K562 treated with DMSO at 1 percent for 48 hours (cell line): ENCODE measurements around the gene LGR5. TPM values are rescaled to one million over a fixed set of nuclear protein-coding genes. Genes with fewer than 3 reads are reported as not detected.

Source experiments
- total RNA-seq: library from RNA; unstranded; fragments of 300-600 nt; gene quantifications from 2 replicates; pipeline ENCODE4 v1.2.3, GENCODE V29; 2022; ENCODE audit warnings: low replicate concordance; ENCODE audit errors: extremely low read depth

The LGR5 gene
- total RNA-seq, result not detected in 2 replicates

GRCh38 chr12:71439613-71440344 lies at the start of gene LGR5:
Gene LGR5 (plus strand): TSS chr12:71439798. CDS start chr12:71440081, 283 bp downstream.

Other genes with a start within 250 kb of the LGR5 start
- not detected in 2 replicates for gene ZFC3H1, start 224.1 kb downstream of the LGR5 start, total RNA-seq
- not detected in 2 replicates for gene THAP2, start 224.5 kb downstream of the LGR5 start, total RNA-seq
- gene TMEM19, start 246.3 kb downstream of the LGR5 start, total RNA-seq, result not detected in 2 replicates